ENCODE results near the gene SRGN. TPM values are rescaled to one million over a fixed set of nuclear protein-coding genes. Genes with fewer than 3 reads are reported as not detected.

Gene SRGN
- total RNA-seq, 1 experiment from 2014 or later, result 8.5 TPM

DNA sequence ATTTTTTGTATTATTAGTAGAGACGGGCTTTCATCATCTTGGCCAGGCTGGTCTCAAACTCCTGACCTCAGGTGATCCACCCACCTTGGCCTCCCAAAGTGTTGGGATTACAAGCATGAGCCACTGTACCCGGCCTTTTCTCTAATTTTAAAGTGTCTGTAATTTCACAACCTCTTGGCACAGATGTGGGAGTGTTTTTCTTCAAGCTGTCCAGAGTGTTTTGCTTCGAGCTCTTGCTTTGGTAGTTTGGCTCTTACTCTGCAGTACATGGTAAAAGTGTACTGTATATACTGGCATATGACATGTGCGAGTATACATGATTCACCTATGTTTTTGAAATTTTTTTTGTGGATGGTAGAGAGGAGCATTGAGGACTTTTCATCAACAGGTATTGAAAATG lies 9.8 kb downstream of the SRGN start:
- no peak for DNase-seq (ENCODE audit: low read depth, low spot score)
- Histone ChIP-seq H3K4me3 (ENCODE audit: low read depth in 2 of 2, low read length in 2 of 2) (no peak overlapping the region), H3K27ac (ENCODE audit: low read length) (no peak overlapping the region), H3K4me1 (ENCODE audit: control insufficient read depth, insufficient read depth, low read length) (no peaks in the 10 kb centered on the region), H3K9me3 (ENCODE audit: control insufficient read depth, insufficient read depth, low read depth, low read length) (no peaks in the 10 kb centered on the region), H3K36me3 (ENCODE audit: control insufficient read depth, insufficient read depth, low read length) (no peaks in the 10 kb centered on the region), H3K27me3 (ENCODE audit: control insufficient read depth, insufficient read depth, low read length) (no peaks in the 10 kb centered on the region)
- CTCF ChIA-PET, result no interaction called here
- TF ChIP-seq, protein P1, sequence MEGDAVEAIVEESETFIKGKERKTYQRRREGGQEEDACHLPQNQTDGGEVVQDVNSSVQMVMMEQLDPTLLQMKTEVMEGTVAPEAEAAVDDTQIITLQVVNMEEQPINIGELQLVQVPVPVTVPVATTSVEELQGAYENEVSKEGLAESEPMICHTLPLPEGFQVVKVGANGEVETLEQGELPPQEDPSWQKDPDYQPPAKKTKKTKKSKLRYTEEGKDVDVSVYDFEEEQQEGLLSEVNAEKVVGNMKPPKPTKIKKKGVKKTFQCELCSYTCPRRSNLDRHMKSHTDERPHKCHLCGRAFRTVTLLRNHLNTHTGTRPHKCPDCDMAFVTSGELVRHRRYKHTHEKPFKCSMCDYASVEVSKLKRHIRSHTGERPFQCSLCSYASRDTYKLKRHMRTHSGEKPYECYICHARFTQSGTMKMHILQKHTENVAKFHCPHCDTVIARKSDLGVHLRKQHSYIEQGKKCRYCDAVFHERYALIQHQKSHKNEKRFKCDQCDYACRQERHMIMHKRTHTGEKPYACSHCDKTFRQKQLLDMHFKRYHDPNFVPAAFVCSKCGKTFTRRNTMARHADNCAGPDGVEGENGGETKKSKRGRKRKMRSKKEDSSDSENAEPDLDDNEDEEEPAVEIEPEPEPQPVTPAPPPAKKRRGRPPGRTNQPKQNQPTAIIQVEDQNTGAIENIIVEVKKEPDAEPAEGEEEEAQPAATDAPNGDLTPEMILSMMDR (IDR thresholded peaks at IDR 0.05), result no peak
- TF ChIP-seq POLR2AphosphoS5 (IDR thresholded peaks at IDR 0.05; ENCODE audit: low read depth, low read length) (no peak), TCF7L2 (IDR thresholded peaks at IDR 0.05; ENCODE audit: low read depth, low read length) (no peak), SIN3A (IDR thresholded peaks at IDR 0.05; ENCODE audit: borderline replicate concordance, insufficient read depth, low read depth, low read length) (no peak)
- TF ChIP-seq, protein P2, sequence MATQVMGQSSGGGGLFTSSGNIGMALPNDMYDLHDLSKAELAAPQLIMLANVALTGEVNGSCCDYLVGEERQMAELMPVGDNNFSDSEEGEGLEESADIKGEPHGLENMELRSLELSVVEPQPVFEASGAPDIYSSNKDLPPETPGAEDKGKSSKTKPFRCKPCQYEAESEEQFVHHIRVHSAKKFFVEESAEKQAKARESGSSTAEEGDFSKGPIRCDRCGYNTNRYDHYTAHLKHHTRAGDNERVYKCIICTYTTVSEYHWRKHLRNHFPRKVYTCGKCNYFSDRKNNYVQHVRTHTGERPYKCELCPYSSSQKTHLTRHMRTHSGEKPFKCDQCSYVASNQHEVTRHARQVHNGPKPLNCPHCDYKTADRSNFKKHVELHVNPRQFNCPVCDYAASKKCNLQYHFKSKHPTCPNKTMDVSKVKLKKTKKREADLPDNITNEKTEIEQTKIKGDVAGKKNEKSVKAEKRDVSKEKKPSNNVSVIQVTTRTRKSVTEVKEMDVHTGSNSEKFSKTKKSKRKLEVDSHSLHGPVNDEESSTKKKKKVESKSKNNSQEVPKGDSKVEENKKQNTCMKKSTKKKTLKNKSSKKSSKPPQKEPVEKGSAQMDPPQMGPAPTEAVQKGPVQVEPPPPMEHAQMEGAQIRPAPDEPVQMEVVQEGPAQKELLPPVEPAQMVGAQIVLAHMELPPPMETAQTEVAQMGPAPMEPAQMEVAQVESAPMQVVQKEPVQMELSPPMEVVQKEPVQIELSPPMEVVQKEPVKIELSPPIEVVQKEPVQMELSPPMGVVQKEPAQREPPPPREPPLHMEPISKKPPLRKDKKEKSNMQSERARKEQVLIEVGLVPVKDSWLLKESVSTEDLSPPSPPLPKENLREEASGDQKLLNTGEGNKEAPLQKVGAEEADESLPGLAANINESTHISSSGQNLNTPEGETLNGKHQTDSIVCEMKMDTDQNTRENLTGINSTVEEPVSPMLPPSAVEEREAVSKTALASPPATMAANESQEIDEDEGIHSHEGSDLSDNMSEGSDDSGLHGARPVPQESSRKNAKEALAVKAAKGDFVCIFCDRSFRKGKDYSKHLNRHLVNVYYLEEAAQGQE (IDR thresholded peaks at IDR 0.05; ENCODE audit: insufficient read depth in 1 of 2, low read depth in 2 of 2, low read length in 1 of 2), result no peak
- ATAC-seq, result no peak
- no TSS peak for BruUV-seq (replicated peaks)
- POLR2A ChIA-PET, result no interaction called here
- in situ Hi-C loops (cut with HindIII; ENCODE audit: low pct_unique_long_range_greater_than_20kb, low sequenced_read_pairs), result no loop called here
- intact Hi-C loops (cut with micrococcal nuclease; ENCODE audit: unreplicated experiment), result no loop called here

DNA sequence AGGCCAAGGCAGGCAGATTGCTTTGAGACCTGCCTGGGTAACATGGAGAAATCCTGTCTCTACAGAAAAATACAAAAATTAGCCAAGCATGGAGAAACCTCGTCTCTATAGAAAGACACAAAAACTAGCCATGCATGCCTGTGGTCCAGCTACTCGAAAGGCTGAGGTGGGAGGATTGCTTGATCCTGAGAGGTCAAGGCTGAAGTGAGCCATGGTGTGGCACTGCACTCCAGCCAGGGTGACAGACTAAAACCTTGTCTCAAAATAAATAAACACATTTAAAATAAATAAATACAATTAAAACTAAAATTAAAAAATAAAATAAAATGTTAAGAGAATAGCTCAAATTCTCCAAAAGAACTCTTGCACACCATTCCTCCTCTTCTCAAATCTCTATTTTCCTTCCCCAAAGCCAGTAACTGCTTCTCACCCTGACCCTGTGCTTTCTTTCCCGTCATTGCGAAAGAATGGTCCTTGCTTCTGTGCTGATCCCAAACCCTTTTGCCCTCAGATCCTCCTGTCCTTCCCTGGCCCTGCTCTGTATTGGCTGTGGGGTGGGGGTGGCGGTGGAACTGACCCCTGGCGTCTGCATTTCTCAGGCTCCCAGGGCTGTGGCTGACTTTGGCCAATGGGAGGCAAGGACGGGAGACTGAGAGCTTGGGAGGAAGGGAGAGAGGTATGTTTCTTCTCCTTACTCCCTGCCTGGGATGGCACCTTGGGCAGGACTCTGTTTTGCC lies 12.4 kb downstream of the SRGN start:
- in situ Hi-C loops (cut with HindIII; ENCODE audit: low pct_unique_long_range_greater_than_20kb, low sequenced_read_pairs) (no loop called here), intact Hi-C loops (cut with micrococcal nuclease; ENCODE audit: unreplicated experiment) (no loop called here)
- no peak overlapping the region for H3K27ac ChIP-seq (ENCODE audit: low read length)
- no peak overlapping the region for H3K4me3 ChIP-seq (ENCODE audit: low read depth in 2 of 2, low read length in 2 of 2)
- no peaks in the 10 kb centered on the region for H3K4me1 ChIP-seq (ENCODE audit: control insufficient read depth, insufficient read depth, low read length)
- no peak for ATAC-seq
- no peaks in the 10 kb centered on the region for H3K9me3 ChIP-seq (ENCODE audit: control insufficient read depth, insufficient read depth, low read depth, low read length)
- POLR2A ChIA-PET, result no interaction called here
- no peaks in the 10 kb centered on the region for H3K27me3 ChIP-seq (ENCODE audit: control insufficient read depth, insufficient read depth, low read length)
- CTCF ChIA-PET, result no interaction called here
- TF ChIP-seq, protein P2 (IDR thresholded peaks at IDR 0.05; ENCODE audit: insufficient read depth in 1 of 2, low read depth in 2 of 2, low read length in 1 of 2), result no peak
- TF ChIP-seq SIN3A (IDR thresholded peaks at IDR 0.05; ENCODE audit: borderline replicate concordance, insufficient read depth, low read depth, low read length), result no peak
- TF ChIP-seq POLR2AphosphoS5 (IDR thresholded peaks at IDR 0.05; ENCODE audit: low read depth, low read length), result no peak
- no peak for TF ChIP-seq TCF7L2 (IDR thresholded peaks at IDR 0.05; ENCODE audit: low read depth, low read length)
- BruUV-seq (replicated peaks), result no TSS peak
- DNase-seq (ENCODE audit: low read depth, low spot score), result no peak
- no peaks in the 10 kb centered on the region for H3K36me3 ChIP-seq (ENCODE audit: control insufficient read depth, insufficient read depth, low read length)
